PFSK-1 (cell line): ENCODE data around the gene FBXW4.

ENCODE experiments used
- FOXP2 ChIP-seq: optimal IDR thresholded peaks from 2 replicates; pipeline ENCODE3; 2011; ENCODE audit warnings: borderline replicate concordance, control low read depth, inconsistent platforms; ENCODE audit not compliant: insufficient read depth; ENCODE audit errors: extremely low read length, extremely low read depth
- POLR2AphosphoS5 ChIP-seq: IDR thresholded peaks from 2 replicates; pipeline ENCODE4 v1.6.1; 2012; ENCODE audit warnings: low read depth, mild to moderate bottlenecking, control low read depth, low read length, moderate library complexity
- REST ChIP-seq, 2 experiments: IDR thresholded peaks; 2 replicates each; pipeline versions ENCODE4 v1.6.1 to v1.8.0; 2011 to 2012; ENCODE audit warnings: low read depth in 2 of 2, low read length in 2 of 2, control low read depth in 1 of 2, inconsistent platforms in 1 of 2, mild to moderate bottlenecking in 1 of 2, moderate library complexity in 1 of 2; ENCODE audit not compliant: insufficient read depth in 1 of 2
- SIN3A ChIP-seq: IDR thresholded peaks from 2 replicates; pipeline ENCODE4 v1.6.1; 2012; ENCODE audit warnings: mild to moderate bottlenecking, low read length, moderate library complexity, borderline replicate concordance; ENCODE audit not compliant: insufficient read depth
- TAF1 ChIP-seq: IDR thresholded peaks from 2 replicates; pipeline ENCODE4 v1.6.1; 2012; ENCODE audit warnings: low read length, control low read depth, borderline replicate concordance; ENCODE audit not compliant: insufficient read depth

Gene FBXW4

DNA sequence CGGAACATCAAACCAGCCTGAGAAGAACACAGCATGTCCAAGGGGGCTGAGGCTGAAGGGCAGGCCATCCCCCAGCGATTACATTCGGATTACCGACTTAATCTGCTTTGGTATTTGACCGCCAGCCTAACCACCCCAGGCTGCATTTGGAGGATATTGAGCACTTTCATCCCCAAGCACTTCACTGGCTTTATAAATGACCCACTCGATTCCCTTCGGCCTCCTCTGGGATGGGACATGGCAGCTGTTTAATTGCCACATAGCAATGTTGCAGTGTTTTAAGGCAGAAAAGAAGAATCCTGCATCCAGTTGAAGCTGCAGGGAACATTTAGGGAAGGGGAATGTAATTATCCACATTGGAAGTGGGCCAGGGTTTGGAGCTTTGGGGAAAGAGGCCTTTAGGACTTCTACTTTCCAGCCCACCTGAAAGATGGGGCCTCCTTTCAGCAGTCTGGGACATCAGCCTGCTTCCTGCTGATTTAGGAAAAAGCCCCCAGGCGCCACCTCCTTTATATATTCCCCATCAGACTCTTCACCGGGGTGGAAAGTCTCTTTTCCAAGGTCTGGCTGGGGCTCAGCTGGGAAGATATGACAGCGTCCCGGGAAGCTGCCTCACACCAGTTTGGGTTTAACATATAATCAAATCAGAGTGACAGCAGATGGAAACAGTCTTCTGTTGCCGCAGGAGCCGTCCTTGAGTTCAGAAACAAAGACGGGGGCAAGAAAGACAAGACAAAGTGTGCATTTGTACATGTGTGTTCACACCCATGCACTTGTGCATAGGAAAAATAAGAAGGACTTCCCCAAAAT lies 97.7 kb downstream of the FBXW4 start:
- TF ChIP-seq REST (IDR thresholded peaks at IDR 0.05; ENCODE audit: insufficient read depth in 1 of 2, low read depth in 2 of 2, low read length in 2 of 2) (no peak), POLR2AphosphoS5 (no peak), SIN3A (no peak), FOXP2 (no peak), TAF1 (no peak)

- TF ChIP-seq SIN3A, result no peak
- TF ChIP-seq REST (IDR thresholded peaks at IDR 0.05; ENCODE audit: insufficient read depth in 1 of 2, low read depth in 2 of 2, low read length in 2 of 2), result no peak
- TF ChIP-seq TAF1, result no peak
- no peak for TF ChIP-seq POLR2AphosphoS5
- TF ChIP-seq FOXP2, result no peak
Observed at GRCh38 chr10:101595591-101596433, 99.2 kb downstream of the FBXW4 start.

GRCh38 chr10:101588879-101589278 lies 106.1 kb downstream of the FBXW4 start:
- TF ChIP-seq POLR2AphosphoS5 (no peak), FOXP2 (no peak), REST (IDR thresholded peaks at IDR 0.05; ENCODE audit: insufficient read depth in 1 of 2, low read depth in 2 of 2, low read length in 2 of 2) (no peak)

DNA sequence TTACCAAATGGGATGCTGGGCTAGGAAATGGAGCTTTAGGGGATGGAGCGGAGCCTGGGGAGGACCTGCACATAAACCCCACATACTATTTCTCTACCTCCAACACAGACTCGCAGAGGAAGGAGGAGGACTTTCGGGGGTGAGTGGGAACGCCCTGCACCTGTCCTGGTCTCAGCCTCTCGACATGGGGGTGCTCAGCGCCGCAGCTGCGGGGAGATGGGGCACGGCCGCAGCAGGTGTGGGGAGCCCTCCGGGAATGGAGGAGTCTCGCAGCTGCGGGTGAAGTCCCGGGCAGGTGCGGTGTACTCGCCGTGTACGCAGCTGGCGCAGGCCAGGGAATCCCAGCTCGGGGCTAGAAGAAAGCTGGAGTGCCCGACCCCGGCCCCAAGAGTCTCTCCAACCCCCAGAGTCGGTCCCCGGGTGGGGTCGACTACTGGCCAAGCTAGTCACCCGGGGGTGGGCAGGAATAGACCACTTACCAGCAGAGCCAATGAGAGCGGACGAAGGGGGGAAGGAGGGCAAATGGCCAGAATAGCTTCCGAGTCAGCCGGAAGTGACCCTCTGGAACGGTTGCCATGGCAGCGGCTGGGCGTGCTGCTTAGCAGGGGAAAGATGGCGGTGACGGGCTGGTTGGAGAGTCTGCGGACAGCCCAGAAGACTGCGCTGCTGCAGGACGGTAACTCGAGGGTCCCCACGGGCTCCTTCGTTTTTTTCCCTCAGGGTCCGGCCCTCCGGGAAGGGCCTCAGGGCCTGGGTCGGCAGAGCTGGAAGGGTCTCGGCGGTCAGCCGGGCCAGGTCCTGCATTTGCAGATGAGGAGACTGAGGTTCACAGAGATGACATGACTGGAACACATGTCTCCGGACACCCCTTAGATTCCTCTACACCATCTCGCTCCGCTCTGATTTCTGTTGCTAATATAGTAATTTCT lies 107.0 kb downstream of the FBXW4 start, which contains the start of the genes DPCD and POLL:
Gene DPCD (plus strand): TSS at position 597 of the 929 bp plus-strand sequence. CDS start 16 bp downstream, at position 613.
Gene POLL (minus strand): TSS at position 533 of the 929 bp plus-strand sequence. CDS start 897 bp downstream, outside the sequence.
- TF ChIP-seq FOXP2 (peak; percentile 55), REST (IDR thresholded peaks at IDR 0.05; ENCODE audit: insufficient read depth in 1 of 2, low read depth in 2 of 2, low read length in 2 of 2) (no peak), SIN3A (peak; percentile 47; the same call in 1 of the 2 replicates), POLR2AphosphoS5 (peak; percentile 76), TAF1 (no peak)
